PC-3 (cell line): ENCODE results near the gene LMTK2. TPM values are rescaled to one million over a fixed set of nuclear protein-coding genes. Genes with fewer than 3 reads are reported as not detected.
"Not testable (repeated sequence)": the region's sequence is repeated elsewhere in the genome, so short reads cannot be mapped to it uniquely, and the experiment has no call there.

Experiments used
- ATAC-seq: fragments of 200-7000 bp; cut with Tn5 transposase; 2 replicates; pipeline ENCODE4 v1.9.1; 2020; ENCODE audit warnings: mild to moderate bottlenecking, moderate library complexity
- BruUV-seq: library from RNA; stranded (reverse); fragments of 400-500 nt; replicated peaks from 2 replicates; lab custom pipeline; 2021; lab: Mats Ljungman, UMichigan
- CTCF ChIA-PET: fragments of 300-600 bp; sonication (Branson Sonifier 250); formaldehyde crosslinking; loops from one replicate; lab custom pipeline; 2022; ENCODE audit warnings: antibody characterized with exemption; lab: Charles Lee
- POLR2A ChIA-PET: fragments of 300-600 bp; sonication (Branson Sonifier 250); formaldehyde crosslinking; loops from one replicate; lab custom pipeline; 2022; ENCODE audit warnings: antibody characterized with exemption; ENCODE audit not compliant: unreplicated experiment; lab: Charles Lee
- DNase-seq: peaks from one replicate; pipeline ENCODE4 v3.0.0-alpha.2; 2015
- H2AFZ ChIP-seq: fragments of 300-600 bp; sonication (generic); 2 replicates; pipeline ENCODE4 v1.6.0; 2016; ENCODE audit warnings: antibody characterized with exemption, low read length
- H3F3A ChIP-seq: fragments of 300-600 bp; sonication (generic); one replicate; pipeline ENCODE4 v1.6.0; 2017; ENCODE audit warnings: antibody characterized with exemption, low read length, control low read depth, mild to moderate bottlenecking; ENCODE audit not compliant: unreplicated experiment
- H3K27ac ChIP-seq: fragments of 300-600 bp; sonication (generic); 2 replicates; pipeline ENCODE4 v1.5.1; 2016; ENCODE audit warnings: mild to moderate bottlenecking, low read length
- H3K27me3 ChIP-seq: fragments of 300-600 bp; sonication (generic); 2 replicates; pipeline ENCODE4 v1.6.1; 2016; ENCODE audit warnings: low read length, mixed read lengths
- H3K36me3 ChIP-seq: fragments of 300-600 bp; sonication (generic); 2 replicates; pipeline ENCODE4 v1.6.1; 2016; ENCODE audit warnings: low read depth, mixed run types, low read length, mixed read lengths
- H3K4me1 ChIP-seq: fragments of 300-600 bp; sonication (generic); 2 replicates; pipeline ENCODE4 v1.5.1; 2016; ENCODE audit warnings: low read length; ENCODE audit not compliant: insufficient read depth
- H3K4me2 ChIP-seq: fragments of 300-600 bp; sonication (generic); 2 replicates; pipeline ENCODE4 v1.6.0; 2016; ENCODE audit warnings: low read length
- H3K4me3 ChIP-seq: fragments of 300-600 bp; sonication (generic); 2 replicates; pipeline ENCODE4 v1.5.1; 2016; ENCODE audit warnings: mild to moderate bottlenecking, low read length, mixed read lengths
- H3K79me2 ChIP-seq: fragments of 300-600 bp; sonication (generic); 2 replicates; pipeline ENCODE4 v1.6.1; 2017; ENCODE audit warnings: low read length, mixed read lengths
- H3K9ac ChIP-seq: fragments of 300-600 bp; sonication (generic); 2 replicates; pipeline ENCODE4 v1.6.0; 2016; ENCODE audit warnings: mild to moderate bottlenecking, low read length
- H3K9me2 ChIP-seq: fragments of 300-600 bp; sonication (generic); replicated peaks from 2 replicates; pipeline ENCODE4 v1.6.1; 2016; ENCODE audit warnings: mixed run types, low read length, mixed read lengths
- H3K9me3 ChIP-seq: fragments of 300-600 bp; sonication (generic); 2 replicates; pipeline ENCODE4 v1.6.1; 2016; ENCODE audit warnings: low read length, mixed read lengths
- H4K20me1 ChIP-seq: fragments of 300-600 bp; sonication (generic); 2 replicates; pipeline ENCODE4 v1.6.1; 2016; ENCODE audit warnings: low read length, mixed read lengths
- CTCF ChIP-seq: fragments of 300-600 bp; sonication (generic); conservative IDR thresholded peaks from 2 replicates; pipeline ENCODE4 v1.5.1; 2017; ENCODE audit warnings: antibody characterized with exemption, low read depth, mild to moderate bottlenecking, low read length
- EZH2 ChIP-seq: fragments of 300-600 bp; sonication (generic); IDR thresholded peaks from one replicate; pipeline ENCODE4 v1.6.1; 2017; ENCODE audit warnings: antibody characterized with exemption, mild to moderate bottlenecking, low read length; ENCODE audit not compliant: unreplicated experiment
- EZH2phosphoT487 ChIP-seq: fragments of 300-600 bp; sonication (generic); IDR thresholded peaks from 2 replicates; pipeline ENCODE4 v1.6.1; 2018; ENCODE audit warnings: mild to moderate bottlenecking, antibody characterized with exemption, low read length, borderline replicate concordance
- intact Hi-C: fragments of 100-400 bp; cut with micrococcal nuclease; formaldehyde crosslinking; loops from 2 replicates; pipeline ENCODE4 v1.9.0; 2023
- total RNA-seq: library from RNA; depleted of rRNA; stranded (reverse); fragments of >200 nt; gene quantifications from 2 replicates; pipeline ENCODE4 v1.2.3, GENCODE V29; 2014

LMTK2 gene
- total RNA-seq, 1 experiment from 2014 or later, result 9.0 TPM

DNA sequence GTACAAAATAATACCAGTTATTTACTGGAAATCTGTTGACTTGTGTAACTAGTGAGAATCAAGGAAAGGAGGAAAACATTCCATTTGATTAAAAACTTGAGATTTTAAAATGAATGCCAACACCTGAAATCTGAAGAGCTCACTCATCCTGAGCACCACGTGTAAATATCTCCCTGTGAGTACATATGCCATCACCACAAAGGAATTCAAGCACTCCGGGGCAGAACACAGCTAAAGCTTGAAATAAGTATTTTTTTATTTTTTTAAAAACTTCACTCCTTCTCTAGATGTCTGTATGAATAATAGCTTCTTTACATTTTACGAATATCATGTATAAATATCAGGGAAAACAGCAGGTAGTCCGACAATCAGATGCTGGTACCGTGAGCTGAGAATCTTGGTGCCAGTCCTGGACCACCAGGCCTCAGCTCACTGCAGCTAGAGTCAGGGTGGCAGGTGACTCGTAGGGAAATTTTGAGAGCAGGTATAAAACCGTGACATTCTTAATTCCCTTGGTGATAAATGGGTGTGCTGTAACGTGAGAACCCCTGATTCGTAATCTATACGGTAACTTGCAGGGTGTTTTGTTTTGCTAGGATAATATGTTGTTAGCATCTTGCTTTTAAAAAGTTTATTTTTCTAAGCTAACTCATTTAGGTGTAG lies 12.7 kb downstream of the LMTK2 start:
- no peaks in the 10 kb centered on the region for H3F3A ChIP-seq
- DNase-seq, result peak; percentile 79
- no peak overlapping the region for H2AFZ ChIP-seq
- no peaks in the 10 kb centered on the region for H3K9me3 ChIP-seq
- POLR2A ChIA-PET, result interaction anchor here (0.6 to 0.7 kb wide), 4 partner anchors 11 to 148 kb away, joined by 3 to 4 read pairs (median 4); no protein-coding TSS in a partner anchor
- no peaks in the 10 kb centered on the region for H3K36me3 ChIP-seq
- H3K27me3 ChIP-seq, result no peaks in the 10 kb centered on the region
- H3K9me2 ChIP-seq, result no peaks in the 10 kb centered on the region
- H3K27ac ChIP-seq, result peak overlapping the region; percentile 67
- peak overlapping the region; percentile 81 for H3K4me2 ChIP-seq
- H3K4me1 ChIP-seq, result peaks cover 38% of the 10 kb centered on the region
- CTCF ChIA-PET, result interaction anchor here (0.7 to 1.3 kb wide), 7 partner anchors 9 to 97 kb away, joined by 3 to 7 read pairs (median 3); partner anchors contain the start of gene LMTK2
- intact Hi-C loops, result loop anchor here (1.0 to 2.0 kb wide), 2 partner anchors 13 to 45 kb away; no protein-coding TSS in a partner anchor
- BruUV-seq, result no TSS peak
- peaks cover 85% of the 10 kb centered on the region for H3K79me2 ChIP-seq
- peak; percentile 89 for ATAC-seq
- H4K20me1 ChIP-seq, result no peaks in the 10 kb centered on the region; the same call in 1 of the 2 replicates
- peak overlapping the region; percentile 48 for H3K4me3 ChIP-seq
- TF ChIP-seq CTCF (no peak), EZH2phosphoT487 (no peak), EZH2 (no peak)
- peak overlapping the region; percentile 23; the same call in 1 of the 2 replicates for H3K9ac ChIP-seq

DNA sequence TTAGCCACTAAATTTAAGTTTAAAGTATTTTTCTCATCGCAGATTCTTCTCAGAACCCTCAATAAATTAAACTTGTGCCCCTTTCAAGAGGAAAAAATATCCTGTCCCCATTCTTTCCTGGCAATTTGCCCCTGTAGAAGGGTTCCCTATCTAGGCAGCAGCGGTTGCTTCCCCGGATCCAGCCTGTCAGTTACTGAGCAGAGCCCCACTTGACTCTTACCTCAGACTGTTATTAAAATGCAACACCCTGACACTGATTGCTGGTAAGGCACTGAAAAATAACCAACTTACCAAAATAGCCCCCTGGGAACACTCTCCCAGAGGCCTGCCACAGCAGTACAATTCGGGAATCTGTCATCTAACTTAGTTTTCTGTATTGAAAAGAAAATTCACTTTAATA lies 13.9 kb downstream of the LMTK2 start:
- ChIA-PET CTCF (no interaction called here), POLR2A (no interaction called here)
- H3K9me2 ChIP-seq, result no peaks in the 10 kb centered on the region
- H3K27ac ChIP-seq, result no peak overlapping the region
- TF ChIP-seq EZH2phosphoT487 (no peak), CTCF (no peak), EZH2 (no peak)
- H3K9ac ChIP-seq, result no peak overlapping the region
- no peak overlapping the region for H3K4me2 ChIP-seq
- peaks cover 38% of the 10 kb centered on the region for H3K4me1 ChIP-seq
- no peaks in the 10 kb centered on the region for H3K27me3 ChIP-seq
- DNase-seq, result no peak
- no peak overlapping the region for H3K4me3 ChIP-seq
- no peaks in the 10 kb centered on the region for H3F3A ChIP-seq
- H3K9me3 ChIP-seq, result no peaks in the 10 kb centered on the region
- H2AFZ ChIP-seq, result no peak overlapping the region
- intact Hi-C loops, result no loop called here
- H4K20me1 ChIP-seq, result no peaks in the 10 kb centered on the region; the same call in 1 of the 2 replicates
- peaks cover 78% of the 10 kb centered on the region for H3K79me2 ChIP-seq
- ATAC-seq, result no peak
- BruUV-seq, result no TSS peak
- no peaks in the 10 kb centered on the region for H3K36me3 ChIP-seq

DNA sequence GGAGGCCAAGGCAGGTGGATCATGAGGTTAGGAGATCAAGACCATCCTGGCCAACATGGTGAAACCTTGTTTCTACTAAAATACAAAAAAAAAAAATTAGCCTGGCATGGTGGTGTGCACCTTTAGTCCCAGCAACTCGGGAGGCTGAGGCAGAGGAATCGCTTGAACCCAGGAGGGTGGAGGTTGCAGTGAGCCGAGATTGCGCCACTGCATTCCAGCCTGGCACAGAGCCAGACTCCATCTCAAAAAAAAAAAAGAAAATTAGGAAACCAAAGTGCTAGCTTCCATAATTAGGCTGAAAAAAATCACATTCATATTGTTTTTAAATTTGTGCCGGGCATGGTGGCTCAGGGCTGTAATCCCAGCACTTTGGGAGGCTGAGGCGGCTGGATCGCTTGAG lies 14.7 kb downstream of the LMTK2 start:
- H3K27me3 ChIP-seq, H3F3A ChIP-seq, H3K9me3 ChIP-seq, H3K9ac ChIP-seq, DNase-seq, BruUV-seq, ATAC-seq, H4K20me1 ChIP-seq, H3K27ac ChIP-seq, H3K9me2 ChIP-seq, POLR2A ChIA-PET, intact Hi-C loops, CTCF ChIA-PET, H3K4me2 ChIP-seq, H3K36me3 ChIP-seq, H2AFZ ChIP-seq, H3K4me3 ChIP-seq: not testable (repeated sequence)
- Histone ChIP-seq H3K4me1 (peaks cover 40% of the 10 kb centered on the region), H3K79me2 (peaks cover 74% of the 10 kb centered on the region)
